CD14-positive monocyte (primary cell): ENCODE data around the gene RAB40C. TPM values are rescaled to one million over a fixed set of nuclear protein-coding genes. Genes with fewer than 3 reads are reported as not detected.

ENCODE experiments used
- DNase-seq, 3 donors: peaks; one replicate each; pipeline ENCODE4 v3.0.0-alpha.2; 2011 to 2022
- H2AFZ ChIP-seq: 2 replicates; pipeline ENCODE4 v1.6.0; 2012; ENCODE audit warnings: mild to moderate bottlenecking, low read depth, low read length, inconsistent platforms; ENCODE audit not compliant: insufficient read depth, poor library complexity, severe bottlenecking
- H3K27ac ChIP-seq, 2 donors: 1 replicate in 1 of 2; 2 replicates in 1 of 2; pipeline ENCODE4 v1.5.1; 2012 to 2013; ENCODE audit warnings: low read length in 2 of 2, control low read depth in 1 of 2, inconsistent platforms in 1 of 2, low read depth in 1 of 2, mild to moderate bottlenecking in 1 of 2
- H3K27me3 ChIP-seq, 2 donors: one replicate each; pipeline versions ENCODE4 v1.6.0 to v1.6.1; 2011 to 2013; ENCODE audit warnings: low read length in 2 of 2; ENCODE audit not compliant: control insufficient read depth in 2 of 2, insufficient read depth in 2 of 2
- H3K36me3 ChIP-seq, 2 donors: replicated peaks in 1 of 2; 1 replicate in 1 of 2; 2 replicates in 1 of 2; pipeline versions ENCODE4 v1.5.1 to v1.6.1; 2012 to 2013; ENCODE audit warnings: low read length in 2 of 2, control low read depth in 1 of 2, inconsistent platforms in 1 of 2, mild to moderate bottlenecking in 1 of 2; ENCODE audit not compliant: insufficient read depth in 2 of 2, control insufficient read depth in 1 of 2
- H3K4me1 ChIP-seq, 2 donors: 1 replicate in 1 of 2; 2 replicates in 1 of 2; pipeline versions ENCODE4 v1.5.1 to v1.6.1; 2012 to 2013; ENCODE audit warnings: low read length in 2 of 2, control low read depth in 1 of 2, inconsistent platforms in 1 of 2, mild to moderate bottlenecking in 1 of 2, moderate library complexity in 1 of 2; ENCODE audit not compliant: insufficient read depth in 2 of 2, control insufficient read depth in 1 of 2
- H3K4me2 ChIP-seq: replicated peaks from 2 replicates; pipeline ENCODE3; 2012; ENCODE audit warnings: low read length, moderate library complexity, mild to moderate bottlenecking; ENCODE audit not compliant: poor library complexity, severe bottlenecking; ENCODE audit errors: extremely low read depth
- H3K4me3 ChIP-seq, 3 experiments: fragments of 200-600 bp in 1 of 3; sonication (generic) in 1 of 3; replicated peaks in 1 of 3; 1 replicate in 2 of 3; 2 replicates in 1 of 3; pipeline ENCODE4 v1.5.1; 2011 to 2013; ENCODE audit warnings: low read length in 3 of 3, mild to moderate bottlenecking in 3 of 3, control low read depth in 2 of 3, low read depth in 2 of 3, inconsistent platforms in 1 of 3, moderate library complexity in 1 of 3
- H3K79me2 ChIP-seq: 2 replicates; pipeline ENCODE4 v1.6.0; 2012; ENCODE audit warnings: mild to moderate bottlenecking, control low read depth, inconsistent platforms, low read length, moderate library complexity; ENCODE audit not compliant: insufficient read depth
- H3K9ac ChIP-seq: 2 replicates; pipeline ENCODE4 v1.6.0; 2017; ENCODE audit warnings: low read length, mild to moderate bottlenecking; ENCODE audit not compliant: insufficient read depth, poor library complexity, severe bottlenecking
- H3K9me3 ChIP-seq, 2 donors: replicated peaks in 1 of 2; 1 replicate in 1 of 2; 2 replicates in 1 of 2; pipeline versions ENCODE4 v1.5.1 to v1.6.1; 2012 to 2013; ENCODE audit warnings: low read length in 2 of 2, control low read depth in 1 of 2; ENCODE audit not compliant: control insufficient read depth in 1 of 2, insufficient read depth in 1 of 2
- H4K20me1 ChIP-seq: 2 replicates; pipeline ENCODE4 v1.6.0; 2012; ENCODE audit warnings: mild to moderate bottlenecking, low read length, control low read depth, moderate library complexity; ENCODE audit not compliant: insufficient read depth
- H3K27ac Mint-ChIP-seq, 7 donors: one replicate each; pipeline ENCODE4 v1.8.0; 2020; ENCODE audit warnings: mild to moderate bottlenecking in 7 of 7, mixed read lengths in 7 of 7, moderate library complexity in 6 of 7, inconsistent platforms in 2 of 7
- H3K27me3 Mint-ChIP-seq, 3 donors: one replicate each; pipeline ENCODE4 v1.8.0; 2021 to 2022; ENCODE audit warnings: low read depth in 3 of 3, mild to moderate bottlenecking in 3 of 3, mixed read lengths in 3 of 3, moderate library complexity in 3 of 3, inconsistent platforms in 1 of 3
- H3K36me3 Mint-ChIP-seq, 2 donors: one replicate each; pipeline ENCODE4 v1.8.0; 2020; ENCODE audit warnings: mixed read lengths in 2 of 2, inconsistent platforms in 1 of 2, mild to moderate bottlenecking in 1 of 2
- H3K4me1 Mint-ChIP-seq: one replicate; pipeline ENCODE4 v1.8.0; 2020; ENCODE audit warnings: mild to moderate bottlenecking, mixed read lengths
- H3K4me3 Mint-ChIP-seq, 2 donors: one replicate each; pipeline ENCODE4 v1.8.0; 2020; ENCODE audit warnings: mild to moderate bottlenecking in 2 of 2, mixed read lengths in 2 of 2, moderate library complexity in 1 of 2
- H3K9me3 Mint-ChIP-seq, 7 donors: one replicate each; pipeline ENCODE4 v1.8.0; 2020 to 2022; ENCODE audit warnings: mixed read lengths in 7 of 7, mild to moderate bottlenecking in 6 of 7, moderate library complexity in 6 of 7, inconsistent platforms in 2 of 7
- WGBS: methylation state at CpG from one replicate; pipeline ENCODE4 v1.1.5; 2013; ENCODE audit warnings: missing lambda C conversion rate; ENCODE audit not compliant: insufficient coverage; 5-methylcytosine and 5-hydroxymethylcytosine counted together
- intact Hi-C, 2 donors: fragments of 100-400 bp; cut with micrococcal nuclease; formaldehyde crosslinking; loops; one replicate each; pipeline versions ENCODE4 v1.15.0 to v1.15.1; 2023
- polyA plus RNA-seq, 3 donors: library from polyadenylated mRNA; depleted of rRNA in 1 of 3; unstranded in 2 of 3; stranded (reverse) in 1 of 3; fragments of 300-500 nt in 2 of 3; fragments of >200 nt in 1 of 3; fragmentation: Illumina TruSeq in 2 of 3; gene quantifications; 1 replicate in 2 of 3; 2 replicates in 1 of 3; pipeline ENCODE4 v1.2.3, GENCODE V29; 2012 to 2021
- TF ChIP-seq, protein P1 (sequence below): fragments of 200-600 bp; IDR thresholded peaks from one replicate; pipeline ENCODE4 v1.8.0; 2022; ENCODE audit warnings: antibody characterized with exemption, mild to moderate bottlenecking

The RAB40C gene
- polyA plus RNA-seq, 3 donors, result 10.0 to 22.6 (median 10.9) TPM

DNA sequence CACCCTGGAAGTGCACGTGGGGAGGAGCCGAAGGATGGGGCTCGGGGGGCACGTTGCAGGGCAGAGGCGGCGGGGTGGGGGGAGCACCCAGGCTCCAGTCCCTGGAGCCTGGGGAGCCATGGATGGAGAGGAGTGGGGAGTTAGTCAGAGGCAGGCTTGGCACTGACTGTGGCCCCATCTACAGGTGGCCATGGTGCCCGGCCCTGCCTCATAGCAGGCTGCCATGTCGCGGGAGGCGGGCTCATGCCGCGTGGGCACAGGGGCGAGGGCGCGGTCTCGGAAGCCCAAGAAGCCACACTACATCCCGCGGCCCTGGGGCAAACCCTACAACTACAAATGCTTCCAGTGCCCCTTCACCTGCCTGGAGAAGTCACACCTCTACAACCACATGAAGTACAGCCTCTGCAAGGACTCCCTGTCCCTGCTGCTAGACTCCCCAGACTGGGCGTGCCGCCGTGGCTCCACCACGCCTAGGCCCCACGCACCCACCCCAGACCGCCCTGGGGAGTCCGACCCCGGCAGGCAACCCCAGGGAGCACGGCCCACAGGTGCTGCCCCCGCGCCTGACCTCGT lies 26.7 kb upstream of the RAB40C start:
- H3K4me1 Mint-ChIP-seq, result peaks cover 10% of the 10 kb centered on the region
- intact Hi-C loops, result no loop called here
- H3K9me3 Mint-ChIP-seq, result peaks cover 0 to 3% (median 1%) of the 10 kb centered on the region in 7 donors
- Histone ChIP-seq H3K4me2 (no peak overlapping the region), H3K79me2 (no peaks in the 10 kb centered on the region), H3K27me3 (peaks cover 7 to 28% of the 10 kb centered on the region in 2 donors), H2AFZ (no peak overlapping the region), H3K4me3 (no peak overlapping the region), H3K36me3 (no peaks in the 10 kb centered on the region), H4K20me1 (no peaks in the 10 kb centered on the region), H3K4me1 (peaks cover 11 to 14% of the 10 kb centered on the region in 2 donors), H3K9ac (no peak overlapping the region), H3K27ac (no peak overlapping the region), H3K9me3 (no peaks in the 10 kb centered on the region)
- TF ChIP-seq, protein P1, sequence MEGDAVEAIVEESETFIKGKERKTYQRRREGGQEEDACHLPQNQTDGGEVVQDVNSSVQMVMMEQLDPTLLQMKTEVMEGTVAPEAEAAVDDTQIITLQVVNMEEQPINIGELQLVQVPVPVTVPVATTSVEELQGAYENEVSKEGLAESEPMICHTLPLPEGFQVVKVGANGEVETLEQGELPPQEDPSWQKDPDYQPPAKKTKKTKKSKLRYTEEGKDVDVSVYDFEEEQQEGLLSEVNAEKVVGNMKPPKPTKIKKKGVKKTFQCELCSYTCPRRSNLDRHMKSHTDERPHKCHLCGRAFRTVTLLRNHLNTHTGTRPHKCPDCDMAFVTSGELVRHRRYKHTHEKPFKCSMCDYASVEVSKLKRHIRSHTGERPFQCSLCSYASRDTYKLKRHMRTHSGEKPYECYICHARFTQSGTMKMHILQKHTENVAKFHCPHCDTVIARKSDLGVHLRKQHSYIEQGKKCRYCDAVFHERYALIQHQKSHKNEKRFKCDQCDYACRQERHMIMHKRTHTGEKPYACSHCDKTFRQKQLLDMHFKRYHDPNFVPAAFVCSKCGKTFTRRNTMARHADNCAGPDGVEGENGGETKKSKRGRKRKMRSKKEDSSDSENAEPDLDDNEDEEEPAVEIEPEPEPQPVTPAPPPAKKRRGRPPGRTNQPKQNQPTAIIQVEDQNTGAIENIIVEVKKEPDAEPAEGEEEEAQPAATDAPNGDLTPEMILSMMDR, result no peak
- no peak overlapping the region for H3K27ac Mint-ChIP-seq
- no peak overlapping the region for H3K4me3 Mint-ChIP-seq
- H3K36me3 Mint-ChIP-seq, result no peaks in the 10 kb centered on the region
- WGBS, result 91% methylated on average over 16 of the region's 30 CpGs
- peaks cover 24 to 35% (median 34%) of the 10 kb centered on the region in 3 donors for H3K27me3 Mint-ChIP-seq
- DNase-seq, result no peak

- Histone ChIP-seq H3K4me3 (no peak overlapping the region), H3K4me1 (peaks cover 18 to 26% of the 10 kb centered on the region in 2 donors), H3K27ac (no peak overlapping the region), H3K9ac (no peak overlapping the region), H3K9me3 (no peaks in the 10 kb centered on the region), H3K4me2 (no peak overlapping the region), H3K27me3 (peaks cover 5 to 12% of the 10 kb centered on the region in 2 donors), H3K36me3 (no peaks in the 10 kb centered on the region), H3K79me2 (no peaks in the 10 kb centered on the region), H2AFZ (no peak overlapping the region), H4K20me1 (no peaks in the 10 kb centered on the region)
- DNase-seq, result no peak
- no peaks in the 10 kb centered on the region for H3K36me3 Mint-ChIP-seq
- H3K9me3 Mint-ChIP-seq, result peaks cover 0 to 2% (median 0%) of the 10 kb centered on the region in 7 donors
- peaks cover 11 to 19% (median 19%) of the 10 kb centered on the region in 3 donors for H3K27me3 Mint-ChIP-seq
- intact Hi-C loops, result no loop called here
- H3K27ac Mint-ChIP-seq, result no peak overlapping the region
- WGBS, result 93% methylated on average over 41 of the region's 42 CpGs
- TF ChIP-seq, protein P1, result no peak
- H3K4me3 Mint-ChIP-seq, result no peak overlapping the region
- H3K4me1 Mint-ChIP-seq, result peaks cover 16% of the 10 kb centered on the region
Measured at GRCh38 chr16:564690-565418, 25.0 kb upstream of the RAB40C start.
